ENCODE measurements around the gene FLRT2.

Gene FLRT2

DNA sequence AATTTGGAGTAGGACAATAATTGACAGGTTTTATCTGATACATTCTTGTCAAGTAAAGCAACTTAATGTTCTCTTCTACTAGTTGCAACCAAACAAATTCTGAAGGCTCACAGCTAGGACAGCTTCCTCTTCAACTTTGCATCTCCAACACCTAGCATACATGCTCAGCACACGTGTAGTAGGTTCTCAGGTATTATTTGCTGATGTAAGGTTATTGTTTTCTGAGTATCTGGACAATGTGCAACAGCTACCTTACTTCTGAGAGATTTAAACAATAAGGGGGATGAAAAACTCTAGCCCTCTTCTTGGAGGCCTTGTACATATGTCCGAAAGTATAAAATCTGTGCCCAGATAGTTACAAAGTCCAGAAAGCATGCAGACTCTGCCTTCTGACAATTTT lies 15.5 kb upstream of the FLRT2 start:
- Histone ChIP-seq H3K9ac (ENCODE audit: low read length in 5 of 5) (no peak overlapping the region), H3K9me3 (ENCODE audit: control insufficient read depth in 5 of 5, low read length in 5 of 5) (no peaks in the 10 kb centered on the region), H3K4me1 (ENCODE audit: control insufficient read depth in 5 of 5, insufficient read depth in 5 of 5, low read length in 5 of 5) (peaks cover 0 to 11% (median 4%) of the 10 kb centered on the region in 5 donors), H3K36me3 (ENCODE audit: control insufficient read depth in 5 of 5, insufficient read depth in 5 of 5, low read length in 5 of 5) (no peaks in the 10 kb centered on the region), H3K27ac (ENCODE audit: low read depth, low read length) (no peak overlapping the region), H3K27me3 (ENCODE audit: control insufficient read depth in 5 of 5, insufficient read depth in 4 of 5, low read length in 5 of 5) (no peaks in the 10 kb centered on the region), H3K4me3 (ENCODE audit: low read depth in 1 of 5, low read length in 5 of 5) (no peak overlapping the region)

DNA sequence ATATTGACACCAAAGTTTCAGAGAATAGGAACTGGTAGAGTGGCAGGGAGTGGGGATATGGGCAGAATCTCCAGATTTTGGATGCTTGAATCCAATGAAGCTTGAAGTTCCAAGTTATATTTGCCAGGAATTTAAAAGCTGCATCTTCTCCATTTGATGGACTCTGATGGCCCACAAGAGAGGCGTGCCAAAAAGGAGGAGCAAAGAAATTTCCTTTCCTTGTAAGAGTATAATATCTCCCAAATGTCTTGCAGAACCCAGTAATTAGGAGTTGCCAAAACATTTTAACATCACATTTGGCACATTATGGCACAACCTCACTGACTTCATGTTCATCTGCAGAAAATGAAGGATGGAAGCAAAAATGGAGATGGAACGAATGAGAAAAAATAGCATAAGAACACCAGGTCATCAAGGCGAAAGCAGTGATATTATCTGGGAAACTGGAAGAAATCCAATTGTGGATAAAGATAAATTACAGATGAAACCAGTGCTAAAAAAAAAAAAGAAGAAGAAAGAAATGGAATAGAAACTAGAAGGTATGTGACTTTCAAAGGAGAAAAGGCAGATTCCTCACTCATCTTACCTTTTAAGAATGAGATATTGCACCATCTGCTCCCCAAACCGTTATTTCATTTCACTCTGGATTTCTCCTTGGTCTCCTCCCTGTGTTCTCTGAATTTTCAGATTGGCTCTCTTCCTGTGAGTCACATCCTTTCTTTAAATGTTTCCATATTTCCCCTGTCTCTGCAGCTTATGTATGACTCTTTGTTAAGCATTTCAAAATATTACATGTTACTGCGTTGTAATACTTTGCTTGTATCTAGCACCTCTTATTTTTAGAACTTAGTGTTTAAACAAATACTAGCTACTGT lies 13.5 kb upstream of the FLRT2 start:
- Histone ChIP-seq H3K36me3 (ENCODE audit: control insufficient read depth in 5 of 5, insufficient read depth in 5 of 5, low read length in 5 of 5) (no peaks in the 10 kb centered on the region), H3K4me1 (ENCODE audit: control insufficient read depth in 5 of 5, insufficient read depth in 5 of 5, low read length in 5 of 5) (peaks cover 0 to 8% (median 0%) of the 10 kb centered on the region in 5 donors), H3K4me3 (ENCODE audit: low read depth in 1 of 5, low read length in 5 of 5) (no peak overlapping the region), H3K9me3 (ENCODE audit: control insufficient read depth in 5 of 5, low read length in 5 of 5) (no peaks in the 10 kb centered on the region), H3K27me3 (ENCODE audit: control insufficient read depth in 5 of 5, insufficient read depth in 4 of 5, low read length in 5 of 5) (no peaks in the 10 kb centered on the region), H3K9ac (ENCODE audit: low read length in 5 of 5) (no peak overlapping the region), H3K27ac (ENCODE audit: low read depth, low read length) (no peak overlapping the region)

DNA sequence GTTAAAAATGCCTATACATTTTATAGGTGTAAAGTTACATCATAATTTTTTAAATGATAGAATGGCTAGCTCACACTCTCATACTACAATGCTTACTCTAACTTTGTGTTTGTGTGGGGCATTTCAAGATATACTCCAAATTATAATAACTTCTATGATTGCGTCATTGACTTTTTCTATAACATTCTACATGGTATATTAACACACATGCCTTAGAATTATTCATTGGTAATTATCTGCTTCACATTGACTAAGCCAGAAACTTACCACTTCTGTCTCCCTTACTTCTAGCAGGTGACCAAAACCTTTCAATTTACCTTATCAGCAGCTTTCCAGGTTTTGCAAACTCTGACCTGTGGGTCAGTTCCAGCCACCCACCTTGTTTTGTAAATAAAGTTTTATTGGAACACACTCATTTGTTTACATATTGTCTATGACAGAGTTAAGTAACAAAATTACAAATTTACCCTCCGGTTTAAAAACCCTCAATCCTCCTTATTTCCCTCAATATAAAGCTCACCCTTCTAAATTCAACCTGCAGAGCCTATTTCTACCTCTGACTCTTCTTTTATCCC lies 12.7 kb upstream of the FLRT2 start:
- Histone ChIP-seq H3K4me1 (ENCODE audit: control insufficient read depth in 5 of 5, insufficient read depth in 5 of 5, low read length in 5 of 5) (peaks cover 0 to 8% (median 0%) of the 10 kb centered on the region in 5 donors), H3K9me3 (ENCODE audit: control insufficient read depth in 5 of 5, low read length in 5 of 5) (no peaks in the 10 kb centered on the region), H3K9ac (ENCODE audit: low read length in 5 of 5) (no peak overlapping the region), H3K36me3 (ENCODE audit: control insufficient read depth in 5 of 5, insufficient read depth in 5 of 5, low read length in 5 of 5) (no peaks in the 10 kb centered on the region), H3K27ac (ENCODE audit: low read depth, low read length) (no peak overlapping the region), H3K4me3 (ENCODE audit: low read depth in 1 of 5, low read length in 5 of 5) (no peak overlapping the region), H3K27me3 (ENCODE audit: control insufficient read depth in 5 of 5, insufficient read depth in 4 of 5, low read length in 5 of 5) (no peaks in the 10 kb centered on the region)

DNA sequence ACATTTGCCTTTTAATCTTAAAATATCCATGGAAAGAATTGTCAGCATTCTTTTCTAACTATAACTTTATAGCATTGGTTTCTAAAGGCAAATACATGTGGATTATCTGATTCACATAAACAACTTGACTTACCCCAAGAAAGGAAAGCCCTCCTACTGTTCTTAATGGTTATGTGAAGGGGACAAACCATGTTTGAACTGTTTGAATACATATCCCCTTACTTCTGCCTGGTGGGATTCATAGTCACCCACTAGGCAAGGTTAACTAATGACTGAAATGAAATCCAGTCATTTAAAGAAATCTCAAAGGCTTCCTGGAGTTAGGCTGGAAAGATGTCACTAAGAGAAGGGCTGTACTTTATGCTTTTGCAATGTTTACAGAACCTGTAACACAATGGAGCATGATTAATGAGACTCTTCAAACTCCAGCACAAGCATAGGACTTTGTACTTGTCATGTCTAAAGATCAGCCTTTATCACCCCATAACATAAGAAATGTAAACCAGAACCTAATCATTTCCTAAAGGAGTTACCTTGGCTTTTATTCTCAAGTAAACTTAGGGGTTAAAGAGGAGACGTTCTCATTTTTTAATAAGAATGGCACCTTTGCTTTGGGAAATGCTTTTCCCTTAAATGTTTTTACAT lies 10.2 kb upstream of the FLRT2 start:
- H3K27ac ChIP-seq (ENCODE audit: low read depth, low read length) = no peak overlapping the region
- H3K4me1 ChIP-seq (ENCODE audit: control insufficient read depth in 5 of 5, insufficient read depth in 5 of 5, low read length in 5 of 5) = peaks cover 0 to 8% (median 0%) of the 10 kb centered on the region in 5 donors
- no peak overlapping the region for H3K9ac ChIP-seq (ENCODE audit: low read length in 5 of 5)
- no peaks in the 10 kb centered on the region for H3K9me3 ChIP-seq (ENCODE audit: control insufficient read depth in 5 of 5, low read length in 5 of 5)
- no peaks in the 10 kb centered on the region for H3K27me3 ChIP-seq (ENCODE audit: control insufficient read depth in 5 of 5, insufficient read depth in 4 of 5, low read length in 5 of 5)
- H3K4me3 ChIP-seq (ENCODE audit: low read depth in 1 of 5, low read length in 5 of 5) = no peak overlapping the region
- no peaks in the 10 kb centered on the region for H3K36me3 ChIP-seq (ENCODE audit: control insufficient read depth in 5 of 5, insufficient read depth in 5 of 5, low read length in 5 of 5)

DNA sequence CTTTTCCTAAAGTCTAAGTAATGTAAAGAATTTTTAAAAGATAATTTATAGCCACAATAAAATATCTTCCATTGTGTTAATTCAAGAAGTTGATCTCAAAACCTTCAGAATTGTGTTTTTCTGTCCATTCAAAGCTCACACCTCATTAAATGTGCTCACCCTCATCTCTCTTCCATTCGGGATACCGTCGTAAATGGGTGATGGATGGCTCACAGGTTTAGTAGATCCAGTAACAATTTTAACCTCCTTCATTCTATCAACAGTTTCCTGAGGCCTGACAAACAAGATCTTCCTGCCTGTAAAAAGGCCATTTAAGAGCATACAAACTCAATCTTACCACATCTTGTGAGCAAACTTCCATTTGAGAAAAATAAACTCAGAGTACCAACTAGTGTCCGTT lies 9.4 kb upstream of the FLRT2 start:
- no peaks in the 10 kb centered on the region for H3K9me3 ChIP-seq (ENCODE audit: control insufficient read depth in 5 of 5, low read length in 5 of 5)

DNA sequence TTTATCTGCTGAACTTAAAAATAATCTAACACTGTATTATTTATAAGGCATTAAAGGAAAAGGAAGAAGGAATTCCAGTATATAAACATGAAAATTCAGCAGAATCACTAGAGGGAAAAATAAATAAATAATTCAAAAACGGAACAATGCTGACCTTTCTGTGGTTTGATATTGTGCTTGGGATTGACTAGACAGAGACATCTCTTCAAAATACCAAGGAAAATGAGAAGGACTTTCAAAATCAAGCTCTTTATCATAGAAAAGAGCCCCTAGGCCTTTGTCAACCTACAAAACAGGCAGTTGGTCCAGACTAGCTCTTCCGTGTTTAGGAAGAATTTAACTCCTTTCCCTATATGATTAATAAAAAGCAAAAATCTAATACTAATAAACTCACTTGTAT lies 6.3 kb upstream of the FLRT2 start:
- Histone ChIP-seq H3K9ac (ENCODE audit: low read length in 5 of 5) (no peak overlapping the region), H3K27ac (ENCODE audit: low read depth, low read length) (no peak overlapping the region), H3K36me3 (ENCODE audit: control insufficient read depth in 5 of 5, insufficient read depth in 5 of 5, low read length in 5 of 5) (no peaks in the 10 kb centered on the region), H3K4me3 (ENCODE audit: low read depth in 1 of 5, low read length in 5 of 5) (no peak overlapping the region), H3K4me1 (ENCODE audit: control insufficient read depth in 5 of 5, insufficient read depth in 5 of 5, low read length in 5 of 5) (peaks cover 0 to 8% (median 5%) of the 10 kb centered on the region in 5 donors), H3K27me3 (ENCODE audit: control insufficient read depth in 5 of 5, insufficient read depth in 4 of 5, low read length in 5 of 5) (no peaks in the 10 kb centered on the region), H3K9me3 (ENCODE audit: control insufficient read depth in 5 of 5, low read length in 5 of 5) (no peaks in the 10 kb centered on the region)

More for the DNA sequence above, 9.4 kb upstream of the FLRT2 start:
- H3K9ac ChIP-seq (ENCODE audit: low read length in 5 of 5) = no peak overlapping the region
- peaks cover 0 to 8% (median 0%) of the 10 kb centered on the region in 5 donors for H3K4me1 ChIP-seq (ENCODE audit: control insufficient read depth in 5 of 5, insufficient read depth in 5 of 5, low read length in 5 of 5)
- no peaks in the 10 kb centered on the region for H3K27me3 ChIP-seq (ENCODE audit: control insufficient read depth in 5 of 5, insufficient read depth in 4 of 5, low read length in 5 of 5)
- H3K36me3 ChIP-seq (ENCODE audit: control insufficient read depth in 5 of 5, insufficient read depth in 5 of 5, low read length in 5 of 5) = no peaks in the 10 kb centered on the region
- H3K27ac ChIP-seq (ENCODE audit: low read depth, low read length) = no peak overlapping the region
- no peak overlapping the region for H3K4me3 ChIP-seq (ENCODE audit: low read depth in 1 of 5, low read length in 5 of 5)

DNA sequence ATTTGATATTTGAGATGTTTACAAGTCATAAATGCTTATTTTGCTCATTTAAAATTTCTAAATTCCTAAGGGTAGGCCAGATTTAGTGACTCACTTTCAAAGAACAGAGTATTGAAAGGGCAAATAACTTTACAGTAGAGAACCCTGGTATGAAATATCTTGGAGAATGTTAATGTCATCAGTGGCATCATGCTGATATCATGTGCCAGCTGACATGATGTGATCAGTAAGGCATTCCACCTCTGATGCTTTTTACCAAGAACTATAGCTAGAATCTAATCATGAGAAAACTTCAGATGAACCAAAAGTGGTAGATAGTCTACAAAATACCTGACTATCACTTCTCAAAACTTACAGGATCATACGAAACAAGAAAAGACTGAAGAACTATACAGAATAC lies 2.9 kb upstream of the FLRT2 start:
- H3K9ac ChIP-seq (ENCODE audit: low read length in 5 of 5) = no peak overlapping the region
- no peaks in the 10 kb centered on the region for H3K36me3 ChIP-seq (ENCODE audit: control insufficient read depth in 5 of 5, insufficient read depth in 5 of 5, low read length in 5 of 5)
- H3K4me3 ChIP-seq (ENCODE audit: low read depth in 1 of 5, low read length in 5 of 5) = no peak overlapping the region
- H3K27me3 ChIP-seq (ENCODE audit: control insufficient read depth in 5 of 5, insufficient read depth in 4 of 5, low read length in 5 of 5) = peaks cover 0 to 8% (median 5%) of the 10 kb centered on the region in 5 donors
- H3K27ac ChIP-seq (ENCODE audit: low read depth, low read length) = peak overlapping the region; percentile 2
- H3K9me3 ChIP-seq (ENCODE audit: control insufficient read depth in 5 of 5, low read length in 5 of 5) = no peaks in the 10 kb centered on the region
- H3K4me1 ChIP-seq (ENCODE audit: control insufficient read depth in 5 of 5, insufficient read depth in 5 of 5, low read length in 5 of 5) = peaks cover 5 to 42% (median 37%) of the 10 kb centered on the region in 5 donors

DNA sequence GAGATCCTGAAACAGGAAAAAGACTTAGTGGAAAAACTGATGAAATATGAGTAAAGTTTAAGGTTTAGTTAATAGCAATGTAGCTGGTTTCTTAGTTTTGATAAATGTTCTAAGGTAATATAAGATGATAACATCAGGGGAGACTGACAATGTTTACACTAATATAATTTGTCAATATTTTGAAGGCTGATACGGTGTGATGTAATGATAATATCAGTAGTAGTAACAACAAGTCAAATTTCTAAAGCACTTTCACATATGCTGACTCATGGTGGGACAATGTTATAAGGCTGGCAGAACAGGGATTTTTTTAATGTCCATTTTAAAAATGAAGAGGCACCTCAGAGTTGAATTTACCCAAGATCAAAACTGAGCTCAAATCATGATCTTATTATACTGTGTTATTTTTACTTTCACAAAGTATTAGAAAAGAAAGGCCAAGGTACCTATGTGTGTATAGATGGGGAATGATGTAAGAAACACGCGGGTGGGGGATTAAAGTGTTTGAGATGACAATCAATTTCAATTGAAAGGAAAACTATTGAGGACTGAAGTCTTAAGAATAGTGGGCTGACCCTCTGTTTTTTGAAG lies 2.4 kb upstream of the FLRT2 start:
- Histone ChIP-seq H3K4me1 (ENCODE audit: control insufficient read depth in 5 of 5, insufficient read depth in 5 of 5, low read length in 5 of 5) (peaks cover 7 to 47% (median 42%) of the 10 kb centered on the region in 5 donors), H3K27ac (ENCODE audit: low read depth, low read length) (peak overlapping the region; percentile 2)

DNA sequence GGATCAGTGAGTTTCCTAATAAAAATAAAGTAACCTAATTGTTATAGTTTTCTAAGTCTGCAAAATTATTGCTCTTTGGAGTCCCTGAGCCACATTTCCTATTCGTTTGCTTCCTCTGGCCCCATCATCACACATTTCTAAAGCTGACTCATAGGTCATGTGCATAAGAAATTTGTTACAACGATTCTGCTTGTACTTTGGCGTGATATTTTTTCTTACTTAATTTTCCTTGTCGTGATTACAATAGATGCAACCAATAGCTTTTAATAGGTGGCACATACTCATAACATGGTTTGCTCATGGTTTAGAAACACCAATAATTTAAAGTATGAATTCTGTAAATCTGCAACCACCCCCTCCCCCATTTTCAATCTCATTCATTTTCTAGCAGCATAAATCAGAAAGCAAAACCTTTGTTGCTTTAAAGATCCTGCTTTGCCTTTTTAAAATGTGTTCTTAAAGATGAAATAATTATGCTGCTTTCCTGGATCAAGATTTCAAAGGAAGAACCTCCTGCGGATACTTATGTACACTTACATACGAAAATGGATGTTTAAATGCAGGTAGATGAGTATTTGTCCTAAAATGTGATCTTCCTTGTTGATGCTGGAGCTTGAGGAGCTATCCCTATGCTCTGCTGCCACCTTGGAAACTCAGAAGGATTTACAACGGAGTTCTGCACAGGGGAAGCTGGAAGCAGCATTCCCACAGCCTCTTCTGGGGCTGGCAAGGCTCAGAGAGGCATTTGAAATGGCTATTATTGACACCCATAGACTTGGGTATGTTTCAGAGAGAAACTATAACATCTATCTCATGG lies 1.7 kb upstream of the FLRT2 start:
- Histone ChIP-seq H3K27me3 (ENCODE audit: control insufficient read depth in 5 of 5, insufficient read depth in 4 of 5, low read length in 5 of 5) (peaks cover 0 to 15% (median 5%) of the 10 kb centered on the region in 5 donors), H3K4me1 (ENCODE audit: control insufficient read depth in 5 of 5, insufficient read depth in 5 of 5, low read length in 5 of 5) (peaks cover 9 to 52% (median 49%) of the 10 kb centered on the region in 5 donors), H3K36me3 (ENCODE audit: control insufficient read depth in 5 of 5, insufficient read depth in 5 of 5, low read length in 5 of 5) (no peaks in the 10 kb centered on the region), H3K27ac (ENCODE audit: low read depth, low read length) (peak overlapping the region; percentile 62), H3K9ac (ENCODE audit: low read length in 5 of 5) (peak overlapping the region in 2 of 5 donors; percentile 2 to 79), H3K9me3 (ENCODE audit: control insufficient read depth in 5 of 5, low read length in 5 of 5) (no peaks in the 10 kb centered on the region), H3K4me3 (ENCODE audit: low read depth in 1 of 5, low read length in 5 of 5) (peak overlapping the region; percentile 70 to 93 (median 83))

More for the DNA sequence above, 2.4 kb upstream of the FLRT2 start:
- no peaks in the 10 kb centered on the region for H3K9me3 ChIP-seq (ENCODE audit: control insufficient read depth in 5 of 5, low read length in 5 of 5)
- peaks cover 0 to 9% (median 5%) of the 10 kb centered on the region in 5 donors for H3K27me3 ChIP-seq (ENCODE audit: control insufficient read depth in 5 of 5, insufficient read depth in 4 of 5, low read length in 5 of 5)
- no peaks in the 10 kb centered on the region for H3K36me3 ChIP-seq (ENCODE audit: control insufficient read depth in 5 of 5, insufficient read depth in 5 of 5, low read length in 5 of 5)
- no peak overlapping the region for H3K9ac ChIP-seq (ENCODE audit: low read length in 5 of 5)
- peak overlapping the region in 1 of 5 donors; percentile 83 for H3K4me3 ChIP-seq (ENCODE audit: low read depth in 1 of 5, low read length in 5 of 5)
